HCT116 (cell line): ENCODE data around the gene ENTPD6. TPM values are rescaled to one million over a fixed set of nuclear protein-coding genes. Genes with fewer than 3 reads are reported as not detected.
"Not testable (repeated sequence)": the region's sequence is repeated elsewhere in the genome, so short reads cannot be mapped to it uniquely, and the experiment has no call there.

Experiments
- ATAC-seq: fragments of 200-7000 bp; cut with Tn5 transposase; 2 replicates; pipeline ENCODE4 v1.9.1; 2020; ENCODE audit warnings: mild to moderate bottlenecking, moderate library complexity
- BruUV-seq: library from RNA; stranded (reverse); fragments of 400-500 nt; replicated peaks from 2 replicates; lab custom pipeline; 2021; lab: Mats Ljungman, UMichigan
- CTCF ChIA-PET: fragments of 300-600 bp; sonication (Branson Sonifier 250); formaldehyde crosslinking; loops from one replicate; lab custom pipeline; 2021; ENCODE audit warnings: antibody characterized with exemption; lab: Charles Lee
- POLR2A ChIA-PET: fragments of 300-600, 350-600 bp; sonication (Branson Sonifier 250); formaldehyde crosslinking; loops from one replicate; lab custom pipeline; 2021; ENCODE audit warnings: antibody characterized with exemption; lab: Charles Lee
- RAD21 ChIA-PET, 2 experiments: fragments of 300-600 bp; sonication (Branson Sonifier 250); formaldehyde crosslinking; loops; one replicate each; lab custom pipeline; 2023; ENCODE audit warnings: low total read pairs in 2 of 2; ENCODE audit not compliant: uncharacterized antibody in 2 of 2, unreplicated experiment in 2 of 2, low non-redundant PET in 1 of 2; lab: Charles Lee
- DNase-seq: peaks from one replicate; pipeline ENCODE4 v3.0.0-alpha.2; 2010; ENCODE audit warnings: low read depth, low spot score
- H2AFZ ChIP-seq: fragments of 200-600 bp; shearing (Covaris generic), sonication (generic); 2 replicates; pipeline ENCODE4 v1.6.1; 2017; ENCODE audit warnings: low read depth, mixed run types, mixed read lengths, antibody characterized with exemption, low read length; ENCODE audit not compliant: poor library complexity, severe bottlenecking
- H3K27ac ChIP-seq: 2 replicates; pipeline ENCODE4 v1.5.1; 2012; ENCODE audit warnings: low read depth, low read length
- H3K27me3 ChIP-seq: fragments of 200-600 bp; sonication (generic); 2 replicates; pipeline ENCODE4 v1.6.1; 2016; ENCODE audit warnings: mixed run types, low read length, mixed read lengths; ENCODE audit not compliant: insufficient read depth
- H3K36me3 ChIP-seq, 2 experiments: fragments of 200-500 bp in 1 of 2; fragments of 200-600 bp in 1 of 2; sonication (Bioruptor generic) in 1 of 2; sonication (generic) in 1 of 2; 2 replicates each; pipeline versions ENCODE4 v1.5.1 to v1.6.1; 2014 to 2016; ENCODE audit warnings: low read length in 2 of 2, inconsistent platforms in 1 of 2, mixed read lengths in 1 of 2, mixed run types in 1 of 2; ENCODE audit not compliant: insufficient read depth in 2 of 2, control insufficient read depth in 1 of 2
- H3K4me1 ChIP-seq, 2 experiments: fragments of 200-600 bp in 1 of 2; sonication (generic) in 1 of 2; 2 replicates each; pipeline versions ENCODE4 v1.5.1 to v1.6.1; 2012 to 2017; ENCODE audit warnings: low read length in 2 of 2, inconsistent platforms in 1 of 2, mild to moderate bottlenecking in 1 of 2, mixed read lengths in 1 of 2, mixed run types in 1 of 2, moderate library complexity in 1 of 2; ENCODE audit not compliant: insufficient read depth in 2 of 2, control insufficient read depth in 1 of 2
- H3K4me2 ChIP-seq: fragments of 200-600 bp; sonication (generic); 2 replicates; pipeline ENCODE4 v1.6.1; 2017; ENCODE audit warnings: mixed run types, low read length, mixed read lengths
- H3K4me3 ChIP-seq, 2 experiments: fragments of 200-600 bp in 1 of 2; sonication (generic) in 1 of 2; replicated peaks in 1 of 2; 2 replicates each; pipeline ENCODE4 v1.5.1; 2011 to 2016; ENCODE audit warnings: low read length in 2 of 2, control low read depth in 1 of 2, low read depth in 1 of 2, mild to moderate bottlenecking in 1 of 2, mixed read lengths in 1 of 2, mixed run types in 1 of 2
- H3K79me2 ChIP-seq: fragments of 200-600 bp; sonication (generic); 2 replicates; pipeline ENCODE4 v1.6.1; 2017; ENCODE audit warnings: mild to moderate bottlenecking, mixed run types, low read length, moderate library complexity, mixed read lengths; ENCODE audit not compliant: insufficient read depth
- H3K9ac ChIP-seq: fragments of 200-600 bp; sonication (generic); 2 replicates; pipeline ENCODE4 v1.6.1; 2016; ENCODE audit warnings: low read length, mixed read lengths
- H3K9me2 ChIP-seq: fragments of 200-600 bp; sonication (generic), shearing (Covaris generic); 2 replicates; pipeline ENCODE4 v1.6.1; 2017; ENCODE audit warnings: mixed run types, mild to moderate bottlenecking, moderate library complexity; ENCODE audit not compliant: insufficient read depth
- H3K9me3 ChIP-seq, 2 experiments: fragments of 200-500 bp in 1 of 2; fragments of 200-600 bp in 1 of 2; sonication (Bioruptor generic) in 1 of 2; sonication (generic) in 1 of 2; 2 replicates each; pipeline ENCODE4 v1.6.1; 2014 to 2017; ENCODE audit warnings: low read length in 2 of 2, mixed read lengths in 2 of 2, inconsistent platforms in 1 of 2, low read depth in 1 of 2, mild to moderate bottlenecking in 1 of 2, mixed run types in 1 of 2, moderate library complexity in 1 of 2; ENCODE audit not compliant: control insufficient read depth in 1 of 2, insufficient read depth in 1 of 2
- H4K20me1 ChIP-seq: fragments of 200-600 bp; sonication (generic), shearing (Covaris generic); 2 replicates; pipeline ENCODE4 v1.6.1; 2017; ENCODE audit warnings: mixed run types, mild to moderate bottlenecking, moderate library complexity; ENCODE audit not compliant: insufficient read depth
- ATF3 ChIP-seq: IDR thresholded peaks from 2 replicates; pipeline ENCODE4 v1.6.1; 2012
- MAX ChIP-seq: IDR thresholded peaks from 2 replicates; pipeline ENCODE4 v1.6.1; 2012
- POLR2A ChIP-seq: IDR thresholded peaks from 2 replicates; pipeline ENCODE4 v1.7.0; 2011; ENCODE audit warnings: borderline replicate concordance; ENCODE audit not compliant: insufficient read depth, insufficient read length; ENCODE audit errors: extremely low read depth
- TCF7L2 ChIP-seq: IDR thresholded peaks from 2 replicates; pipeline ENCODE4 v1.7.0; 2011; ENCODE audit warnings: borderline replicate concordance, inconsistent platforms; ENCODE audit not compliant: insufficient read depth, insufficient read length; ENCODE audit errors: extremely low read depth
- YY1 ChIP-seq: IDR thresholded peaks from 2 replicates; pipeline ENCODE4 v1.6.1; 2011; ENCODE audit warnings: low read length, low read depth, moderate library complexity, mild to moderate bottlenecking; ENCODE audit not compliant: insufficient replicate concordance; ENCODE audit errors: extremely low read depth
- intact Hi-C: fragments of 100-400 bp; cut with micrococcal nuclease; formaldehyde crosslinking; loops from 2 replicates; pipeline ENCODE4 v1.10.0; 2022
- total RNA-seq: library from RNA; stranded (reverse); gene quantifications from one replicate; pipeline ENCODE4 v1.2.1, GENCODE V29; 2021; ENCODE audit not compliant: unreplicated experiment

ENTPD6 gene
- total RNA-seq, 1 experiment from 2014 or later, result 89.2 TPM

DNA sequence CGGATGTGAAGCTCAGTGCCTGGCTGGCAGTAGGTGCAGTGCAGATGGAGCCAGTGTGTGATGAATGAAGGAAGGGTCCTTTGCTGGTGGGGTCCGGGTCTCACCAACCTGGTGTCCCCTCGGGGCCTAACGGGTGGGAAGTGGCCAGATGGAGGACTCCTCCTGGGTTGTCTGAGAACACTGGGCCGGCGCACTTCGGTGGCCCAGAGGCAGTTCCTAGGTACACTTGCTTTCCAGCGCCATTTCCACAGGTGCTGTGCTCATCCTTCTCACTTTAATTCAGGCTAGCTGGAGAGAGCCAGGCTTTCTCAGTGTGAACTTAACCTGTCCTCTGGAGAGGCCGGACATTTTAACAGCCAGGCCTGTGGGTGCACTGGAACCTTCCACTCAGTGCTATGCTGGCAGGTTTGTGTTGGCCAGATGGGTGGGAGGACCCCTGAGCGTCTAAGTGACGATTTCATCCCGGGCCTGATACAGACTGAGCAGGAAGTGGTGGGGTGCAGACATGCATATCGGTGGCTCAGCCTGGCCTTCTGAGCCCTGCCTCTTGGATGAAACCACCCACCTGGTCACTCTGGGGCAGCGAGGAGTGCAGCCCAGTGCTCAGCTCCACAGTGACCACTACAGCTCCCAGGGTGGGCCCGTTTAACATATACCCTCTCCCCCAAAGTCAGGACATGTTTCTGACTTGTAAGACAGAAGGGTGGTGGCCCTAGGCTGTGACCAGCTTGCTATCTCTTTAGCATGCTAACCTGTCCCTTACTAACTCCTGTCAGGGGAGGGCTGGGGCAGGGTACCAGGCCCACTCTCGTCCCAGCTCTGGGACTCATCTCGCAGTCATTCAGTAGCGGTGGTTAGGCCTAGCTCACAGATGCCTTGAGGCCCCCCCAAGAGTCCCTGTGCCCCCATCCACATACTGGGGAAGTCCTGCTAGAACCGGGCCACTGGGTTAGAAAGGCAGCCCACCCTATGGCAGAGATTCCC is 44.2 kb downstream of the ENTPD6 start (continued):
- TF ChIP-seq MAX (no peak), YY1 (no peak), TCF7L2 (no peak), ATF3 (no peak), POLR2A (no peak)

GRCh38 chr20:25240851-25241658 is 45.5 kb downstream of the ENTPD6 start:
- H3K9ac ChIP-seq, H3K36me3 ChIP-seq, intact Hi-C loops, POLR2A ChIA-PET, H3K27ac ChIP-seq, H3K79me2 ChIP-seq, H4K20me1 ChIP-seq, RAD21 ChIA-PET, CTCF ChIA-PET, ATAC-seq, H3K9me2 ChIP-seq, H3K27me3 ChIP-seq, H2AFZ ChIP-seq, H3K4me3 ChIP-seq, BruUV-seq, DNase-seq, H3K9me3 ChIP-seq, H3K4me2 ChIP-seq: not testable (repeated sequence)
- peaks cover 24 to 38% of the 10 kb centered on the region in 2 experiments for H3K4me1 ChIP-seq

- not testable (repeated sequence) for BruUV-seq, DNase-seq, H4K20me1 ChIP-seq
Observed at GRCh38 chr20:25241659-25241955, 46.1 kb downstream of the ENTPD6 start.

More at GRCh38 chr20:25241659-25241955, 46.1 kb downstream of the ENTPD6 start:
- H3K9me2 ChIP-seq, intact Hi-C loops, H3K9ac ChIP-seq, H3K9me3 ChIP-seq, RAD21 ChIA-PET, ATAC-seq, H3K36me3 ChIP-seq, H3K4me2 ChIP-seq, H3K79me2 ChIP-seq, H2AFZ ChIP-seq, H3K27ac ChIP-seq, H3K27me3 ChIP-seq, CTCF ChIA-PET, H3K4me3 ChIP-seq, POLR2A ChIA-PET: not testable (repeated sequence)
- H3K4me1 ChIP-seq, result peaks cover 24 to 37% of the 10 kb centered on the region in 2 experiments
